Measurements from ENCODE around the gene PPP3R1. TPM values are rescaled to one million over a fixed set of nuclear protein-coding genes. Genes with fewer than 3 reads are reported as not detected.

The PPP3R1 gene
- total and polyA plus RNA-seq, 10 of the 15 experiments (the other 5 are each of a cell fraction or from before 2014, with no cell fraction given): 1.5 to 61.0 (median 15.8) TPM

DNA sequence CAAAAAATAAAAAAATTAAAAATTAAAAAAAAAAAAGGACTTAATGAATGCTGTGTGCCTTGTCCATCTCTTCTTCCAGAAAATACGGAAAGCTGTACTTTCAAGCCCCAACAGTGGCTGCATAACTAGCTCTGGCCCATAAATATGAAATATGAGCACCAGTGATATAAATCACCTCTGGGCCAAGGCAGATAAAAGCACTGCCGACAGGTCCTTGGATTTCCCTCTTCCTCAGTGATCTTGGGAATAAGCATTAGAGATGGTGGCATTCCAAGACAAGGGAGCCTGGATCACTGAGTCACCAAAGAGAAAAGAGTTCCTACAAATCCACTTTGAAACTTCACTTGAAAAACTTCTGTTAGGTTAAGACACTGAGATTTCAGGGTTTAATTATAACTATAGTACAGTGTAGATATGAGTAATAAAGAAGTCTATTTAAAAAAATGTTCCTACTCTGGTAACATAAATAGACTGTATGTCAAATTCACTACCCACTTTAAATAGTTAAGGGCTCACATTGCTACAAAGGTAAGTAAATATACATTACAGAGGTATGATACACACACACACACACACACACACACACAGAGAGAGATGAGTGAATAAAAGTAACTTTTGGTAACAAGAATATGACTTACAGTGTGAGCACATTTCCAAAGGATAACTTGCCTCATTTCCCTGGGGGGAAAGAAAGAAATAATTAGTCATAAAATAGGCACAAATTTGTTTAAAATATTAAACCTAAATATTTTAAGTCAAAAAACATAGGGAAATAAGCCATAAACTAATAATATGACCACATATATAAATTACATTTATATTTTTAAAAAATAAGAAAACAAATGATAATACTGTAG, 35.6 kb downstream of the PPP3R1 start (continued):
- TF ChIP-seq CEBPZ (IDR thresholded peaks at IDR 0.05; ENCODE audit: low read depth, low read length) (no peak), EED (IDR thresholded peaks at IDR 0.05; ENCODE audit: low read depth) (no peak), TBL1XR1 (IDR thresholded peaks at IDR 0.05; ENCODE audit: low read depth, low read length) (no peak), IRF4 (IDR thresholded peaks at IDR 0.05; ENCODE audit: low read depth, low read length) (no peak), ZNF24 (IDR thresholded peaks at IDR 0.05) (no peak), BCL11A (IDR thresholded peaks at IDR 0.05; ENCODE audit: low read depth, low read length) (no peak), NR2F1 (conservative IDR thresholded peaks at IDR 0.05) (no peak), SMAD1 (IDR thresholded peaks at IDR 0.05; ENCODE audit: low read depth, partially characterized antibody) (no peak), CHD2 (IDR thresholded peaks at IDR 0.05; ENCODE audit: borderline replicate concordance, low read depth, low read length) (no peak), E2F4 (IDR thresholded peaks at IDR 0.05; ENCODE audit: low read depth, low read length) (no peak), WRNIP1 (IDR thresholded peaks at IDR 0.05; ENCODE audit: borderline replicate concordance, low read depth, low read length) (no peak), NKRF (conservative IDR thresholded peaks at IDR 0.05) (no peak), TAF1 (IDR thresholded peaks at IDR 0.05; ENCODE audit: borderline replicate concordance, low read depth, low read length) (no peak), NBN (IDR thresholded peaks at IDR 0.05) (no peak), YY1 (IDR thresholded peaks at IDR 0.05; ENCODE audit: low read depth, low read length) (no peak), YBX1 (IDR thresholded peaks at IDR 0.05) (no peak), MXI1 (IDR thresholded peaks at IDR 0.05; ENCODE audit: low read depth, low read length) (no peak), BCL3 (IDR thresholded peaks at IDR 0.05; ENCODE audit: borderline replicate concordance, insufficient read depth, low read depth, low read length, poor library complexity, severe bottlenecking) (no peak)
- TF ChIP-seq, protein P1, sequence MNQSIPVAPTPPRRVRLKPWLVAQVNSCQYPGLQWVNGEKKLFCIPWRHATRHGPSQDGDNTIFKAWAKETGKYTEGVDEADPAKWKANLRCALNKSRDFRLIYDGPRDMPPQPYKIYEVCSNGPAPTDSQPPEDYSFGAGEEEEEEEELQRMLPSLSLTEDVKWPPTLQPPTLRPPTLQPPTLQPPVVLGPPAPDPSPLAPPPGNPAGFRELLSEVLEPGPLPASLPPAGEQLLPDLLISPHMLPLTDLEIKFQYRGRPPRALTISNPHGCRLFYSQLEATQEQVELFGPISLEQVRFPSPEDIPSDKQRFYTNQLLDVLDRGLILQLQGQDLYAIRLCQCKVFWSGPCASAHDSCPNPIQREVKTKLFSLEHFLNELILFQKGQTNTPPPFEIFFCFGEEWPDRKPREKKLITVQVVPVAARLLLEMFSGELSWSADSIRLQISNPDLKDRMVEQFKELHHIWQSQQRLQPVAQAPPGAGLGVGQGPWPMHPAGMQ (IDR thresholded peaks at IDR 0.05; ENCODE audit: borderline replicate concordance): no peak

Data from GM12878 (cell line).